SK-N-MC (cell line): ENCODE measurements around the gene TXNDC11.

Experiments used
- DNase-seq: peaks from one replicate; pipeline ENCODE4 v3.0.0-alpha.2; 2011; ENCODE audit warnings: low read depth, low spot score
- H3K27ac ChIP-seq: fragments of 200-600 bp; sonication (generic); 2 replicates; pipeline ENCODE4 v1.5.1; 2016; ENCODE audit warnings: mixed run types
- H3K36me3 ChIP-seq: fragments of 200-600 bp; sonication (generic); 2 replicates; pipeline ENCODE4 v1.6.1; 2017; ENCODE audit warnings: antibody characterized with exemption, low read length, mixed read lengths; ENCODE audit not compliant: insufficient read depth
- H3K4me3 ChIP-seq: fragments of 200-600 bp; sonication (generic); 2 replicates; pipeline ENCODE4 v1.5.1; 2016
- H3K9ac ChIP-seq: fragments of 200-600 bp; sonication (generic); 2 replicates; pipeline ENCODE4 v1.8.0; 2017; ENCODE audit warnings: mixed run types, mixed read lengths; ENCODE audit not compliant: insufficient read length
- H3K9me3 ChIP-seq: fragments of 200-600 bp; sonication (generic); 2 replicates; pipeline ENCODE4 v1.6.1; 2017; ENCODE audit warnings: low read depth, mild to moderate bottlenecking, antibody characterized with exemption, low read length, moderate library complexity, mixed read lengths
- EZH2 ChIP-seq: fragments of 200-600 bp; sonication (generic); IDR thresholded peaks from one replicate; pipeline ENCODE4 v1.6.1; 2017; ENCODE audit warnings: antibody characterized with exemption
- FOXP2 ChIP-seq: optimal IDR thresholded peaks from 2 replicates; pipeline ENCODE3; 2011; ENCODE audit warnings: mild to moderate bottlenecking, moderate library complexity; ENCODE audit not compliant: insufficient read depth; ENCODE audit errors: extremely low read length, control extremely low read depth
- POLR2AphosphoS5 ChIP-seq: IDR thresholded peaks from 2 replicates; pipeline ENCODE4 v1.6.1; 2012; ENCODE audit warnings: mild to moderate bottlenecking, low read depth, low read length, borderline replicate concordance

TXNDC11 gene

DNA sequence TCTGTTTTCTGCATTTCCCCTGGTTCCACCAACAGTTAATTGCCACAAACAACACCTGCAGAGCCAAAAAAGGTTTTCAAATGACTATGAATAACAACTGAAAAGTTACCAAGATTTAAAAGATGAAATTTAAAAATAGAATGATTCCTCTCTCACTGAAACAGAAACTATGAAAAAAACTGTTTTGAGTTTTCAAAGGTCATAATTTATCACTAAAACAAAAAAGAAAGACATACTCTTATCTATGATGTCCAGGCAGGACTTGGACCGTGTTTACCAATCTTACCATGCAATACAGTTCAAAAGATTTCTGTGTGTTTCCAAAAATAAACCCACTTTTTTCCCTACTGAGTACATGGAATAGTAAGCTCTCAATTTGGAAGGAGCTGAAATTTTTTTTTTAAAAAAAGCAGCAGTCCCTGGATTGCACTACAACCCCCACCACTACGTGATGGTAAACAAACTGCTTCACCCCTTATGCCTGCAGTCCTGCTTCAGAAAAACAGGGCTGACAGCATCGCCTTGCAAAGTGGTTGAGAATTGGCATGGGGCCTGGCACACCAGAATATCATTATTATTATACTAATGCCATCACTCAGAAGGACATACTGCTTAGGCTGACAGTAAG is 8.5 kb downstream of the TXNDC11 start:
- Histone ChIP-seq H3K4me3 (no peak overlapping the region), H3K9me3 (no peaks in the 10 kb centered on the region), H3K9ac (no peak overlapping the region), H3K27ac (no peak overlapping the region), H3K36me3 (peaks cover 45% of the 10 kb centered on the region)
- TF ChIP-seq FOXP2 = no peak
- TF ChIP-seq POLR2AphosphoS5 = no peak
- TF ChIP-seq EZH2 = no peak
- DNase-seq = no peak

DNA sequence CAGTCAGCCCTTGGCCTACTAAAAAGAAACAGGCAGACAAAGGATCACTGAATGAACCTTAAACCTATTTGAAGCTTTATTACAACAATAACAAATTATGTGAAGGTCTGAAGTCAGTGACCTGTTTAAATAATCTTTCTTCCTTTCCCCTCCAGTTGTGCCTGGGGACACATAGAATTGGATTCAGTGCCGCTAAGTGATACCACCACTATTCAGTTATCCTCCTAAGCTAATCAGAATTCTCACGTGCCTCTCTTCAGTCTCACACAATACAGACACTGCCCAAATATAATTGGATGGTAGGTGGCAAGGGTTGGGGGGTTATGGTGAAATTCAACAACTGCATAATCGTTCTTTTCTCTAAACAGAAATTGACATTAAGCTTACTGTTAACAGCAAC is 11.4 kb downstream of the TXNDC11 start:
- TF ChIP-seq POLR2AphosphoS5 (no peak), FOXP2 (no peak), EZH2 (no peak)
- Histone ChIP-seq H3K27ac (no peak overlapping the region), H3K36me3 (peaks cover 46% of the 10 kb centered on the region), H3K9ac (no peak overlapping the region), H3K9me3 (no peaks in the 10 kb centered on the region), H3K4me3 (no peak overlapping the region)
- DNase-seq = no peak

DNA sequence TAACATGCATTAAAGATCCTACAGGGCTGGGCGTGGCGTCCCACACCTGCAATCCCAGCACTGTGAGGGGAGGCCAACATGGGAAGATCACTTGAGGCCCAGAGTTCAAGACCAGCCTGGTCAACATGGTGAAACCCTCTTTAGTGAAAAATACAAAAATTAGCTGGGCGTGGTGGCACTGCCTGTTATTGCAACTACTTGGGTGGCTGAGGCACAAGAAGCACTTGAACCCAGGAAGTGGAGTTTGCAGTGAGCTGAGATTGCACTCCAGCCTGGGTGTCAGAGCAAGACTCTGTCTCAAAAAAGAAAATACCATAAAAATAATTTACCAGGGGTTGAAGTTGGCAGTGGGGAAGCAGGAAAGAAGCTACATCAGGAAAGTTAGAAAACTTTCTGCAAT is 12.9 kb downstream of the TXNDC11 start:
- no peak for DNase-seq
- Histone ChIP-seq H3K27ac (no peak overlapping the region), H3K36me3 (peaks cover 42% of the 10 kb centered on the region), H3K4me3 (no peak overlapping the region), H3K9ac (no peak overlapping the region), H3K9me3 (no peaks in the 10 kb centered on the region)
- TF ChIP-seq POLR2AphosphoS5 (no peak), EZH2 (no peak), FOXP2 (no peak)

DNA sequence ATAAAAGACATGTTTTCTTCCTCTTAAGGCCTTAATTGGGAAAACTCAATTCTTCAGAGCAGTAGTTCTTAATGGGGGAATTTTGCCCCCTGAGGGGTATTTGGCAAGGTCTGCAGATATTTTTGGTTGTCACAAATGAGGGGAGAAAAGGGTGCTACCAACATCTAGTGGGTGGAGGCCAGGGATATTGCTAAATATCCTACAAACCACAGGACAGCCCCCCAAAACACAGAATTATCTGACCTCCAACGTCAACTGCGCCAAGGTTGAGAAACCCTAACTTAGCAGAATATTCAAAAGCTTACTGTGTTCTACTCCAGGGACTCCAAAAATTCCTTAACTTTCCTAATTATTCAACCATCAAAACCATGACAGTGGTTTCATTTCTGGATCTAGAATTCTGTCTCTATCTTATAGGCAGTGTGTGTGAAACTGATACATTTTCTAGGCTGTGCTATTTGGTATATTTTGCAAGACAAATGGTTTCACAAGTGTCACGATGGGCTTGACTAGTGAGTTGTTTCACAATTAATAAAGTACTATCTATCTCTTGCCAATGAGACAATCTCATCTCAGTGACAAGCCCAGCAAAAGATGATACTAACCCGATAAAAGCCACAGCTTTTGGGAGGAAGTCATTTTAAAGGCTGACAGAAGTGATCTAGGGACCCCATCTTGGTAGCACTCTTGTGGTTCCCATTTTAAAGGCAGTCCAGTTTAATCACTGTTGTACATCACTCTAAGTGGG is 14.7 kb downstream of the TXNDC11 start:
- Histone ChIP-seq H3K9me3 (no peaks in the 10 kb centered on the region), H3K36me3 (peaks cover 35% of the 10 kb centered on the region), H3K27ac (peak overlapping the region; percentile 48; the same call in 1 of the 2 replicates), H3K9ac (no peak overlapping the region), H3K4me3 (no peak overlapping the region)
- no peak for TF ChIP-seq EZH2
- TF ChIP-seq FOXP2 = no peak
- no peak for TF ChIP-seq POLR2AphosphoS5
- no peak for DNase-seq

DNA sequence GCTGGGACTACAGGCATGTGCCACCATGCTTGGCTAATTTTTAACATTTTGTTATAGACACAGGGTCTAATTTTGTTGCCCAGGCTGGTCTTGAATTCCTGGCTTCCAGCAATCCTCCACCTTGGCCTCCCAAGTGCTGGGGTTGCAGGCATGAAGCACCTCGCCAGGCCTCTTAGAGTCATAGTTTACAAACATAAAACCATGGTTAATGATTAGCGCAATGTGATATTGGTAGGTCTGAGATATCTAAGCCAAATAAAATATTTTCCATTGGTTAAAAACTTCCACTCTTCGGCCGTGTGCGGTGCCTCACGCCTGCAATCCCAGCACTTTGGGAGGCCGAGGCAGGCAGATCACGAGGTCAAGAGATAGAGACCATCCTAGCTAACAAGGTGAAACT is 16.6 kb downstream of the TXNDC11 start:
- no peak overlapping the region for H3K9ac ChIP-seq
- H3K27ac ChIP-seq = no peak overlapping the region
- TF ChIP-seq EZH2 (no peak), POLR2AphosphoS5 (no peak), FOXP2 (no peak)
- peaks cover 22% of the 10 kb centered on the region for H3K36me3 ChIP-seq
- H3K9me3 ChIP-seq = no peaks in the 10 kb centered on the region
- DNase-seq = no peak
- H3K4me3 ChIP-seq = no peak overlapping the region

DNA sequence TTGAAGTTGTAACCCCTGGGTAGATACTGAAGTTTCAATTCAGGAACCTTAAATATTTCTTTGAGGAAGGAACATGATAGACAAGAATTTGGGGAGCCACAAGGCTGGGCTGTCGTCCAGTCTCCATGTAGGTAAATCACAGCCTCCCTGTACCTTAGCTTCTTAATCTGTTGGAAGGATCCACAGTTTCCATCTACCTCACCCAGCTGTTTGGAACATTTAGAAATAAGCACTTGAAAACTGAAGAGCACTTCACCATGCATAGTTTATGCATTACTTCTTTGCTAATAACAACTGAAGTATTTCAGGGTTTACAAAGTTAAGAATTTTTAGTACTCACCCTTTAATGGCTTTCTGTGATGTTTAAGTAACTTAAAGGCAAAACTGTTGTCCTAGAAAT is 17.2 kb downstream of the TXNDC11 start:
- DNase-seq = no peak
- Histone ChIP-seq H3K9me3 (no peaks in the 10 kb centered on the region), H3K36me3 (peaks cover 24% of the 10 kb centered on the region), H3K9ac (no peak overlapping the region), H3K4me3 (no peak overlapping the region), H3K27ac (no peak overlapping the region)
- TF ChIP-seq EZH2 (no peak), FOXP2 (no peak), POLR2AphosphoS5 (no peak)

DNA sequence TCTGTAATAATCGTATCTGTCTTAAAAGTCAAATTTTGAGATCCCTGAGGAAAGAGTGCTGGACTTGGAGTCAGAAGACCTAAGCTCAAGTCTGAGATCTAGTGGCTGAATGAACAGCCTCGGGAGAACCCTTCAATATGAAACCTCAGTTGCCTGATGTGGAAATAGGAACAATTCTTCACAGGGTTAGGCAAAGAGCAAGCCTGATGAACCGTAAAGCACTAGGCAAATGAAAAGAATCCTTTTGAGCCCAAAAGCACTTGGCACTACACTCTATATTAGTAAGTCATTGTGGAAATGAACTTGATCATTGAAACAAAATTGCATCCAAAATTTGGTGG is 20.2 kb downstream of the TXNDC11 start:
- TF ChIP-seq POLR2AphosphoS5 = no peak
- TF ChIP-seq EZH2 = no peak
- TF ChIP-seq FOXP2 = no peak
- H3K36me3 ChIP-seq = peaks cover 27% of the 10 kb centered on the region
- no peak overlapping the region for H3K4me3 ChIP-seq
- no peaks in the 10 kb centered on the region for H3K9me3 ChIP-seq
- H3K27ac ChIP-seq = no peak overlapping the region
- H3K9ac ChIP-seq = no peak overlapping the region
- no peak for DNase-seq

DNA sequence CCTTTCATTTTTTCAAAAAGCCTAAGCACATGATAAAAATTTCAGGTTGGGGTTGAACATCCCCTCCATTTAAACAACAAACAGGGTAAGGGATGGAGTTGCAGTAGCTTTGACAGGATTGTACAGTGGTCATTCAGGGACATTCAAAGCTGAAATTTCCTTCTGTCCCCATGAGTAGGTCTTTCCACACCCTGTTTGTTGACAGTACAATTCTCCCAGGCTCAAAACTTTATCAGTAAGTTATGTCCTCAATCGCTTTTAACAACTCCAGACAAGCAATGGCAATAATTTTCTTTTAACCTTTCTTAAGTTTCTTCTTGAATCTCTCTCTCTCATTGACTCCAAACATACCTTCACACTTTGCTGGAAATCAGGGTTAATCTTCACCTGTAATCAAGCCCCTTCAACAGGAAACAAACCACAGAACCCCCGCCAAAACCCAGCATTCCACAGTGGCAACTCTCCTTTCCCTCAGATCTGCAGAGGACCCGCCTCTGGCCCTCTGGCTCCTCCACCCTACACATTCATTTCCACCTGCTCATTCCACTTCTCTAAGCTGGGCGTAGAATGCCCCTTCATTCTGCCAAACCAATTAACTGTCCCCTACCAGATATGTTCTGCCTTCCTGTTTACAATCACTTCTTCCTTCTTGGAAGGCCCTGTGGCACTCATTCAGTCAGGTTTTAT is 20.7 kb downstream of the TXNDC11 start:
- Histone ChIP-seq H3K4me3 (no peak overlapping the region), H3K27ac (no peak overlapping the region), H3K36me3 (peaks cover 27% of the 10 kb centered on the region), H3K9ac (no peak overlapping the region), H3K9me3 (no peaks in the 10 kb centered on the region)
- no peak for DNase-seq
- TF ChIP-seq POLR2AphosphoS5 (no peak), EZH2 (no peak), FOXP2 (no peak)

DNA sequence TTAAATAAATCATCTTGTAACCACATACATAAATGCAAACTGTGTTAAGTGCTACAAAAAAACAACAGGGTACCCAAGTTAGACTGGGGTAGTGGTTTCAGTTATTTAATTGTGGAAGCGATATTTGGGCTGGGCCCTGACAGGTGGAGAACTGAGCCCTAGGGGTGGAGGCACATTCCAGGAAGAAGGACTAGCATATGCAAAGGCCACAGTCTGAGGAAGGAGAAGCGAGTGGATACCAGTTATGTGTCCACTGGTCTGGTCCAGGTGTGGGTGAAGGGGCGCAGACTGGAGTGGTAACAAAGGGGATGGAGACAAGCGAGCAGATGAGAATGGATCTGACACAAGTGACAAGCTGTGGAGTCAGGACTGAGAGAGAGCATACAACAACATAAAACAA is 22.9 kb downstream of the TXNDC11 start:
- peaks cover 19% of the 10 kb centered on the region for H3K36me3 ChIP-seq
- no peak overlapping the region for H3K4me3 ChIP-seq
- no peak overlapping the region for H3K9ac ChIP-seq
- H3K9me3 ChIP-seq = no peaks in the 10 kb centered on the region
- TF ChIP-seq EZH2 = no peak
- no peak for TF ChIP-seq POLR2AphosphoS5
- no peak for TF ChIP-seq FOXP2
- no peak for DNase-seq
- no peak overlapping the region for H3K27ac ChIP-seq
